DOHH2 (cell line): ENCODE results near the gene ZNF608.
A peak's percentile ranks its signal among the peaks of the same experiment; 100 is the strongest.

Experiments
- H3F3A ChIP-seq: fragments of 200-600 bp; sonication (generic), shearing (Covaris generic); 2 replicates; pipeline ENCODE4 v1.6.0; 2016; ENCODE audit warnings: antibody characterized with exemption, mild to moderate bottlenecking; ENCODE audit not compliant: control insufficient read depth, insufficient read depth
- H3K27ac ChIP-seq: fragments of 200-600 bp; sonication (generic); 2 replicates; pipeline ENCODE4 v1.5.1; 2014; ENCODE audit warnings: low read depth, mild to moderate bottlenecking, low read length, moderate library complexity
- H3K27me3 ChIP-seq: fragments of 200-600 bp; sonication (generic); 2 replicates; pipeline ENCODE4 v1.6.1; 2014; ENCODE audit warnings: mild to moderate bottlenecking, low read length, mixed read lengths; ENCODE audit not compliant: control insufficient read depth
- H3K36me3 ChIP-seq: fragments of 200-600 bp; sonication (generic); 2 replicates; pipeline ENCODE4 v1.6.1; 2014; ENCODE audit warnings: mild to moderate bottlenecking, low read length, moderate library complexity, mixed read lengths; ENCODE audit not compliant: control insufficient read depth
- H3K4me1 ChIP-seq: fragments of 200-600 bp; sonication (generic); 2 replicates; pipeline ENCODE4 v1.6.1; 2014; ENCODE audit warnings: mild to moderate bottlenecking, low read length, mixed read lengths; ENCODE audit not compliant: control insufficient read depth
- H3K4me2 ChIP-seq: fragments of 200-600 bp; sonication (generic); 2 replicates; pipeline ENCODE4 v1.6.0; 2014; ENCODE audit warnings: mild to moderate bottlenecking, low read length, moderate library complexity
- H3K4me3 ChIP-seq: fragments of 200-600 bp; sonication (generic); 2 replicates; pipeline ENCODE4 v1.5.1; 2014; ENCODE audit warnings: mild to moderate bottlenecking, low read length, mixed read lengths
- H3K79me2 ChIP-seq: fragments of 200-600 bp; sonication (generic); 2 replicates; pipeline ENCODE4 v1.6.1; 2014; ENCODE audit warnings: mild to moderate bottlenecking, low read length, mixed read lengths; ENCODE audit not compliant: control insufficient read depth
- H3K9me2 ChIP-seq: fragments of 200-600 bp; sonication (generic); replicated peaks from 2 replicates; pipeline ENCODE4 v1.6.1; 2014; ENCODE audit warnings: mild to moderate bottlenecking, low read length, mixed read lengths; ENCODE audit not compliant: control insufficient read depth
- H3K9me3 ChIP-seq: fragments of 200-600 bp; sonication (generic); 2 replicates; pipeline ENCODE4 v1.6.1; 2014; ENCODE audit warnings: antibody characterized with exemption, low read length, mixed read lengths; ENCODE audit not compliant: control insufficient read depth, insufficient read depth
- H4K20me1 ChIP-seq: fragments of 200-600 bp; sonication (generic); 2 replicates; pipeline ENCODE4 v1.6.0; 2014; ENCODE audit warnings: low read depth, mild to moderate bottlenecking, antibody characterized with exemption, low read length, moderate library complexity; ENCODE audit not compliant: control insufficient read depth, insufficient read depth
- EZH2phosphoT487 ChIP-seq: fragments of 200-600 bp; sonication (generic); IDR thresholded peaks from 2 replicates; pipeline ENCODE4 v1.6.1; 2017; ENCODE audit warnings: borderline replicate concordance, mild to moderate bottlenecking, antibody characterized with exemption, low read length, moderate library complexity, mixed read lengths
- TF ChIP-seq, protein P1 (sequence below): fragments of 200-600 bp; sonication (generic); IDR thresholded peaks from one replicate; pipeline ENCODE4 v1.5.1; 2014; ENCODE audit warnings: antibody characterized with exemption, mild to moderate bottlenecking, low read depth, low read length; ENCODE audit not compliant: poor library complexity, severe bottlenecking

Gene ZNF608

GRCh38 chr5:124725622-124726258 is 20.7 kb downstream of the ZNF608 start:
- Histone ChIP-seq H3F3A (peaks cover 28% of the 10 kb centered on the region), H3K27me3 (no peaks in the 10 kb centered on the region), H3K27ac (peak overlapping the region; percentile 95), H3K79me2 (peaks cover 98% of the 10 kb centered on the region), H3K4me1 (peaks cover 83% of the 10 kb centered on the region), H3K4me3 (peak overlapping the region; percentile 86), H3K9me2 (no peaks in the 10 kb centered on the region), H3K9me3 (no peaks in the 10 kb centered on the region), H3K4me2 (peak overlapping the region; percentile 73), H4K20me1 (no peaks in the 10 kb centered on the region), H3K36me3 (peaks cover 9% of the 10 kb centered on the region; the same call in 1 of the 2 replicates)
- no peak for TF ChIP-seq EZH2phosphoT487
- TF ChIP-seq, protein P1, sequence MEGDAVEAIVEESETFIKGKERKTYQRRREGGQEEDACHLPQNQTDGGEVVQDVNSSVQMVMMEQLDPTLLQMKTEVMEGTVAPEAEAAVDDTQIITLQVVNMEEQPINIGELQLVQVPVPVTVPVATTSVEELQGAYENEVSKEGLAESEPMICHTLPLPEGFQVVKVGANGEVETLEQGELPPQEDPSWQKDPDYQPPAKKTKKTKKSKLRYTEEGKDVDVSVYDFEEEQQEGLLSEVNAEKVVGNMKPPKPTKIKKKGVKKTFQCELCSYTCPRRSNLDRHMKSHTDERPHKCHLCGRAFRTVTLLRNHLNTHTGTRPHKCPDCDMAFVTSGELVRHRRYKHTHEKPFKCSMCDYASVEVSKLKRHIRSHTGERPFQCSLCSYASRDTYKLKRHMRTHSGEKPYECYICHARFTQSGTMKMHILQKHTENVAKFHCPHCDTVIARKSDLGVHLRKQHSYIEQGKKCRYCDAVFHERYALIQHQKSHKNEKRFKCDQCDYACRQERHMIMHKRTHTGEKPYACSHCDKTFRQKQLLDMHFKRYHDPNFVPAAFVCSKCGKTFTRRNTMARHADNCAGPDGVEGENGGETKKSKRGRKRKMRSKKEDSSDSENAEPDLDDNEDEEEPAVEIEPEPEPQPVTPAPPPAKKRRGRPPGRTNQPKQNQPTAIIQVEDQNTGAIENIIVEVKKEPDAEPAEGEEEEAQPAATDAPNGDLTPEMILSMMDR = no peak

- TF ChIP-seq EZH2phosphoT487 = no peak
- TF ChIP-seq, protein P1 = peak; percentile 81
- no peaks in the 10 kb centered on the region for H3K9me3 ChIP-seq
- no peaks in the 10 kb centered on the region for H3K27me3 ChIP-seq
- H3K4me1 ChIP-seq = peaks cover 83% of the 10 kb centered on the region
- peaks cover 9% of the 10 kb centered on the region; the same call in 1 of the 2 replicates for H3K36me3 ChIP-seq
- H3K79me2 ChIP-seq = peaks cover 98% of the 10 kb centered on the region
- peak overlapping the region; percentile 86 for H3K4me3 ChIP-seq
- peak overlapping the region; percentile 95 for H3K27ac ChIP-seq
- peaks cover 32% of the 10 kb centered on the region for H3F3A ChIP-seq
- no peaks in the 10 kb centered on the region for H4K20me1 ChIP-seq
- peak overlapping the region; percentile 73 for H3K4me2 ChIP-seq
- no peaks in the 10 kb centered on the region for H3K9me2 ChIP-seq
These were observed 21.4 kb downstream of the ZNF608 start for GRCh38 chr5:124725040-124725434.

DNA sequence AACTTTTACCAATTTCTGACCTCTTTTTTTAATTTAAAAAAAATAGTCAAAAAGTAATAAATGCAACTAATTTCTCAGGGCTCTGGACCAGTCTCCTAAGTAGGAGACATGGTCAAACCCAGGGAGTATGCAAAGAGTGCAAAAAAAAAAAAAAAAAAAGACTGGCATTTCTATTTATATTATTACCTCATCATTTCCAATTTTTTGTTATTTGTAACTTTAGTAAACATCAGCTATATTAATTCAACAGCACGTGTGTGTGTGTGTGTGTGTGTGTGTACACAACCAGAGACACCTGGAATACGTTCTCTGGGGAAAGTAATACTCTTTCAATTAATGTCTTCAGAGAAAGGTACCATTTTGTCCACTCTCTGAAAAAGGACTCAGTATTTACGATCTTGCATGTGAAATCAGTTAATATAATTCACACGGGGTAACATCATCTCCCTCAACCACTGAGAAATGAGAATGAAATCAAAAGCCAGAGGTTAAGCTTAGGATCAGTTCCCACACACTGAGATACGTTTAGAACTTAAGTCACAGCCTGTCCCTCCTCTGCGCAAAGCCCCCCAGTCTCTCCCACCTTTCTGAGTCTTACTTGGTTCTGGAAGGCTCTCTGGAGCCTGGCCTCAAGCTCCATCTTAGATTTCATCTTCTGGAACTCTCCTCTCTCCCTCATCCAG is 21.9 kb downstream of the ZNF608 start:
- TF ChIP-seq, protein P1 = no peak
- TF ChIP-seq EZH2phosphoT487 = no peak
- no peaks in the 10 kb centered on the region for H3K27me3 ChIP-seq
- no peaks in the 10 kb centered on the region for H3K9me3 ChIP-seq
- peak overlapping the region; percentile 73 for H3K4me2 ChIP-seq
- peaks cover 31% of the 10 kb centered on the region for H3F3A ChIP-seq
- peaks cover 83% of the 10 kb centered on the region for H3K4me1 ChIP-seq
- peak overlapping the region; percentile 95 for H3K27ac ChIP-seq
- H3K79me2 ChIP-seq = peaks cover 98% of the 10 kb centered on the region
- no peaks in the 10 kb centered on the region for H4K20me1 ChIP-seq
- peaks cover 9% of the 10 kb centered on the region; the same call in 1 of the 2 replicates for H3K36me3 ChIP-seq
- H3K4me3 ChIP-seq = peak overlapping the region; percentile 86
- no peaks in the 10 kb centered on the region for H3K9me2 ChIP-seq
